HUDEP-2 (cell line): ENCODE data around the gene FOXO3.

Experiments used
- DNase-seq, 76 experiments: peaks; one replicate each; lab custom pipeline; 2025; ENCODE audit not compliant: unreplicated experiment in 76 of 76; lab: John Stamatoyannopoulos, UW

FOXO3 gene

GRCh38 chr6:108592371-108593337 is 31.9 kb downstream of the FOXO3 start:
- peak in 27 of 76 experiments; percentile 9 to 53 (median 30) for DNase-seq

GRCh38 chr6:108594151-108594550 is 33.4 kb downstream of the FOXO3 start:
- no peak for DNase-seq

- DNase-seq, result peak in 8 of 76 experiments; percentile 14 to 44 (median 30)
These were observed 33.9 kb downstream of the FOXO3 start for GRCh38 chr6:108594640-108595039.

GRCh38 chr6:108596956-108597355 is 36.2 kb downstream of the FOXO3 start:
- peak in 1 of 76 experiments; percentile 32 for DNase-seq

GRCh38 chr6:108597572-108598304 is 37.0 kb downstream of the FOXO3 start:
- no peak for DNase-seq

- peak in 71 of 76 experiments; percentile 25 to 93 (median 75) for DNase-seq
These were observed 37.7 kb downstream of the FOXO3 start for GRCh38 chr6:108598305-108598863.

GRCh38 chr6:108604156-108604555 is 43.4 kb downstream of the FOXO3 start:
- no peak for DNase-seq

- DNase-seq, result peak in 39 of 76 experiments; percentile 21 to 73 (median 46)
These were observed 45.6 kb downstream of the FOXO3 start for GRCh38 chr6:108606250-108606690.

GRCh38 chr6:108608453-108609275 is 47.9 kb downstream of the FOXO3 start:
- no peak for DNase-seq

- no peak for DNase-seq
These were observed 48.6 kb downstream of the FOXO3 start for GRCh38 chr6:108609276-108609769.

- peak in 2 of 76 experiments; percentile 9 to 16 for DNase-seq
These were observed 49.6 kb downstream of the FOXO3 start for GRCh38 chr6:108610270-108610839.

GRCh38 chr6:108610957-108611586 is 50.4 kb downstream of the FOXO3 start:
- DNase-seq, result no peak

GRCh38 chr6:108612852-108613251 is 52.1 kb downstream of the FOXO3 start:
- DNase-seq, result no peak

- no peak for DNase-seq
These were observed 55.8 kb downstream of the FOXO3 start for GRCh38 chr6:108616544-108616943.

GRCh38 chr6:108616973-108617372 is 56.3 kb downstream of the FOXO3 start:
- no peak for DNase-seq

- DNase-seq, result no peak
These were observed 58.0 kb downstream of the FOXO3 start for GRCh38 chr6:108618623-108619152.

GRCh38 chr6:108619431-108620197 is 58.9 kb downstream of the FOXO3 start:
- DNase-seq, result no peak

GRCh38 chr6:108621117-108621516 is 60.4 kb downstream of the FOXO3 start:
- peak in 29 of 76 experiments; percentile 12 to 63 (median 29) for DNase-seq
